Stimulated activated CD8-positive, alpha-beta memory T cell treated with anti-CD3 and anti-CD28 coated beads, Interleukin-2, amount 100 ng/mL, for 1 hour (primary cell): ENCODE data around the gene CRB2.
"Not testable (repeated sequence)": the region's sequence is repeated elsewhere in the genome, so short reads cannot be mapped to it uniquely, and the experiment has no call there.

Experiments
- DNase-seq, 2 donors: peaks; one replicate each; pipeline ENCODE4 v3.0.0-alpha.2; 2020; ENCODE audit warnings: low read depth in 2 of 2

Gene CRB2

DNA sequence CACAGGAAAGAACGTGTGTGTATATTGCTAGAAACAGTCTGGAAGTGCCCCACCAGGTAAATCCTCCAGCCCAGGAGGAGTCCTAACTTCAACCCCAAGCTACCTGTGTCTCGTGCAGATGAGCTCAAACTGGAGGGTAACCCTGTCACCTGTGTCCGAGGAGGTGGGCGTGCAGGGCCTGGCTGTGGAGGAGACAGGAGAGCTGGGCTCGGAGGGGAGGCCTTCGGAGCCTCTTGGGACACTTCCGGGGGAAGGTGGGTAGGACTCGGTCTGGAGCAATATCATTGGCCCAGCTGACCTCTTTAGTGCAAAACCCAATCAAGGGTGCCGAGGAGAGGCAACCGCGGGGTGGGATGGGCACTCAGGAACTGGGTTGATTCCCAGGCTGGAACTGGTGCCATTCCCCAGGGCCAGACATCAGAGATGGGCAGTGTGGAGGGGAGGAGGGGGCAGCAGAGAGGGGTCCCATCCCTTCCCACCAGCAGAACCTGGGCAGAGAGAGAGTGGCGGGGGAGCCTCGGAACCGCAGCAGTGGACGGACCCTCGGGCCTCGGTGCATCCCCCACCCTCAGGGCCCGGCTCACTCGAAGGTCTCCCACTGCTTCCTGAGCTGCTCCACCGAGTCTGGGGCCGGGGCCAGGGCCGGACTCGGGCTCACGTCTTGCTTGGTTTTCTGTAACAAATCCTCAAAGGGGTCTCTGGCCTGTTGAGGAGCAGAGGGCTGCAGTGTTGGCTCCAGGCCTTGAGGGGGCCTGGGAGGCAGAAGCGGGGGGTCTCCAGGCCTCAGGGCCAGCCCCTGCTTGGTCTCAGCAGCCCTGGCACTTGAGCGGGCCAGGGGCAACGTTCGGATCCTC, 25.1 kb downstream of the CRB2 start:
- DNase-seq: no peak

- no peak for DNase-seq
These were observed 26.9 kb downstream of the CRB2 start for GRCh38 chr9:123382653-123383511.

DNA sequence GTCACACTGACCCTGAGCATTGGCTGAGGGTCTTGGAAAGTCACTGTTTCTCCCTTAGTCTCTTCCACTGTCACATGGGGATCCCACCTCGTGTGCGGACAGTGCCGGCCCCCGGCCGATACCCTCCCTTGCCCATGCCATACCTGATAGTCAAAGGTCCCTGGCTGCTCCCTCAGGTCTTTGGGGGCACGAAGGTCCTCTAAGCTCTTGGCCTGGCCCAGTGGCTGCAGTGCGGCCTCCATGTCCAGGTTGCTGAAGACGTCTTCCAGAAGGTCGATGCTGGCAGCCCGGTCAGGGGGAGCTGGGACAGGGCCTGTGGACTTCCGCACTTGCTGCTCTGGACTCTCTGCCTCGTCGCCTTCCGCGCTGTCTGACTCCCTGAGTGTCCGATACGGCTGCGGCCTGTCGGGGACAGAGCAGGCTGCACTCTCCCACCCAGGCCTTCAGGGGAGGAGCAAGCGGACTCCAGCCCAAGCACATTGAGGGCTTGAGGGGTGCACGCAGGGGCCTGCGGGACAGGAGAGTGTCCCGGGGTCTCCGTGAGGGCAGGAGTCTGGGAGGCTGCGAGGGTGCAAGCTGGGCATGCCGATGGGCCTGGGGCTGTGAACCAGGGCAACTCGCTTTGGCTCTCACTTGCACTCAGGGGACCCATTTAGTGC, 27.6 kb downstream of the CRB2 start:
- DNase-seq: no peak

- DNase-seq: no peak
These were observed 31.7 kb downstream of the CRB2 start for GRCh38 chr9:123387686-123388085.

GRCh38 chr9:123389070-123389469, 33.1 kb downstream of the CRB2 start:
- no peak for DNase-seq

- DNase-seq: no peak
These were observed 33.7 kb downstream of the CRB2 start for GRCh38 chr9:123389698-123390097.

- DNase-seq: no peak
These were observed 34.5 kb downstream of the CRB2 start for GRCh38 chr9:123390337-123391135.

DNA sequence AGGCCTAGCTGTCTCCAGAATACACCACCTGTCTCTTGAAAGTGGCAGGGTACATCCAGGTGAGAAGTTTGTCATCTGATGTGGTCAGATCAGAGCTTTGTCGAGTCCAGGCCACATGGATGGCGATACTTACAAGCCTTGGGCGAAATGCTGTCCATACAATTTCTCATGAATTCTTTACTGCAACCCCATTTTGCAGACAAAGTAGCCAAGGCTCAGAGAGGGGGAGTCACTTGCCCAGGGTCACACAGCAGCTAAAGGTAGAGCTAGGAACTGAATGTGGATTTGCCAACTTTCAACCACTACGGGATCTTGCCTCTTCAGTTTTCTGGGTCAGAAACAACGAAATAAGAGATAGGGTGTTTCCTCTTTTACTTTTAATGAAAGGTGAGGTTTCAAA, 35.2 kb downstream of the CRB2 start:
- no peak for DNase-seq

DNA sequence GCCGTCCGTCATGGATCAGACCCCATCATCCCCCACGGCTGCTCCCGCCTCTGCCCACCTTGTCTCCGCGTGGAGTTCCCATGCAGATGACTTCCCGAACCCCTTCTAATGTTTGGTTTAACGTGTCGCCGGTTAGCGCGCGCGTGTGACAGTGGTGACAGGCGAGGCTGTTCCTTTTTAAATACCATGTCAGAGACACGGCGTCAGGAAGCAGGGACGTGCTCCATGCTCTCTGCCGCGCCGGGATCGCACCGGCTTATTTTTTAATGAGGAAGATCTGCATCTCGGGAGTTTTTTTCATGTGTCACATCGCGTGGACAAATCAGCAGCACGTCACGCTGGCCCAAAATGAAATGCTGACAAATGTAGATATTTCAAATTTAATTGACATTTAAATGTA, 35.9 kb downstream of the CRB2 start:
- no peak for DNase-seq

GRCh38 chr9:123392802-123393201, 36.8 kb downstream of the CRB2 start:
- no peak for DNase-seq

GRCh38 chr9:123394291-123395235, 38.6 kb downstream of the CRB2 start:
- DNase-seq: no peak

GRCh38 chr9:123395276-123395688, 39.3 kb downstream of the CRB2 start:
- no peak for DNase-seq

GRCh38 chr9:123395689-123396511, 39.9 kb downstream of the CRB2 start:
- no peak for DNase-seq

DNA sequence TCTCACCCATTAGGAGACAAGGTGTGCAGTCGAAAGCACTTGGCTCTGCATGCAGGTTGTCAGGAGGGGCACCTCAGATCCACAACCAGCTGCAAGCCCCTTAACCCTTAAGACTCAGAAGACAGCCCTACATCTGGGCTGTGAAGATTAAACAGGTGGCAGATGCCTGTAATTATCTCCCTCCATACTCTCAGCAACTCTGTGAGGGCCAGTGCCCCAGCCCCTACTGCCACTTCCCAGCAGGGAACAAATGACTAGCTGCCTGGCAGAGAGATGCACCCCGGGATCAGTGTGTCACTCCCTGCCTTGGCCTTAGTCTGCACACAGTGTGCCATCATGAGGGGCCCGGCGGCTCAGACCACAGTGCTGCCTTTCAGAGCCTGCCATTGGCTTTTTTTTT, 42.0 kb downstream of the CRB2 start:
- no peak for DNase-seq

- DNase-seq: not testable (repeated sequence)
These were observed 42.9 kb downstream of the CRB2 start for GRCh38 chr9:123398938-123399337.

- no peak for DNase-seq
These were observed 43.9 kb downstream of the CRB2 start for GRCh38 chr9:123399803-123400378.

- DNase-seq: no peak
These were observed 45.0 kb downstream of the CRB2 start for GRCh38 chr9:123400926-123401503.

DNA sequence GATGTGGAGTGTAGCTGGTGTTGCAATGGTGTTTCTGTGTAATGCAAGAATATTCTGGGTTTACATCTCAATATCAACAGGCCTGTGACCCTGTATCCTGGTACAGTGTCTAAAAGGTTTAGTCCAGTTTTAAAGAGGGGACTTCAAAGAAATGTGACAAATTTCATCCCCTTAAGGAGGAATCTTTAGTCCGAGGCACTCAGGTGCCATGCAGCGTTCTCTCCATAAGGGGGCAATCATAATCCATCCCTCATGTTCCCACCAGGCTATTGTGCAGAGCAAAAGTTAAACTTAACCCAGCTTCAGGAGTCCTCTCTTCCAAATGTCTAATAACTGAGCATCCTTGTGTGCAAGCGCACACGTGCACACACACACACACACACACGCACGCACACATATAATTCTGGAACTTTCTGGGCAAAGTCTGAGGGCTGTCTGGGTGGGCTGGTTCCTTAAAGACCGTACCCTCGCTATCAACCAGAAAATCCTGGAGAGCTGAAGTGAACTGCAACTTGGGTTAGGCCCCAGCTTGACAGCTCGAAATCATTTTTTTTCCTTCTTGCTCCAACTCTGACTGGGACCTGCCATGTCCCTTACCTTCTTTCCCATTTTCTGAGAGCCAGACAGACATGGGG, 46.0 kb downstream of the CRB2 start:
- no peak for DNase-seq
